A172 (cell line): Measurements from ENCODE around the gene CARD9. TPM values are rescaled to one million over a fixed set of nuclear protein-coding genes. Genes with fewer than 3 reads are reported as not detected.

Experiments used
- DNase-seq: peaks from one replicate; pipeline ENCODE4 v3.0.0-alpha.2; 2015; ENCODE audit warnings: low spot score
- total RNA-seq: library from RNA; depleted of rRNA; stranded (reverse); fragments of >200 nt; shearing (Covaris generic); gene quantifications from 2 replicates; pipeline ENCODE4 v1.2.3, GENCODE V29; 2014

CARD9 gene
- total RNA-seq, 1 experiment from 2014 or later: 0.95 TPM

- no peak for DNase-seq
Observed at GRCh38 chr9:136347472-136348256, 25.8 kb downstream of the CARD9 start.

GRCh38 chr9:136346927-136347465 lies 26.5 kb downstream of the CARD9 start:
- no peak for DNase-seq

DNA sequence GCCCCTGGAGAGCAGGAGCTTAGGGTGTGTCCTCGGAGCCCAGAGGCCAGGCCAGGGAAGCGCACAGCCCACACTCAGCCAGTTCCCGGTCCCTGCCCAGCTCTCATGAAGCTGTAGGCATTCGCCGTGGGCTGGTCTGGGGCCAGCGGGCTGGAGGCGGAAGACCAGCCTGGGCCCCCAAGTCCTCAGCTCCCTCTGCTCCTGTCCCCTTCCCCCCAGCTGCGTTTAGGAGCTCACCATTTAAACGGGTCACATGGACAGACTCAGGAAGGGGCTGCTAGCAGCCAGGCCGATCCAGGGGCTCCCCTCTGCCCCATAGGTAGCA lies 27.4 kb downstream of the CARD9 start:
- DNase-seq: no peak

DNA sequence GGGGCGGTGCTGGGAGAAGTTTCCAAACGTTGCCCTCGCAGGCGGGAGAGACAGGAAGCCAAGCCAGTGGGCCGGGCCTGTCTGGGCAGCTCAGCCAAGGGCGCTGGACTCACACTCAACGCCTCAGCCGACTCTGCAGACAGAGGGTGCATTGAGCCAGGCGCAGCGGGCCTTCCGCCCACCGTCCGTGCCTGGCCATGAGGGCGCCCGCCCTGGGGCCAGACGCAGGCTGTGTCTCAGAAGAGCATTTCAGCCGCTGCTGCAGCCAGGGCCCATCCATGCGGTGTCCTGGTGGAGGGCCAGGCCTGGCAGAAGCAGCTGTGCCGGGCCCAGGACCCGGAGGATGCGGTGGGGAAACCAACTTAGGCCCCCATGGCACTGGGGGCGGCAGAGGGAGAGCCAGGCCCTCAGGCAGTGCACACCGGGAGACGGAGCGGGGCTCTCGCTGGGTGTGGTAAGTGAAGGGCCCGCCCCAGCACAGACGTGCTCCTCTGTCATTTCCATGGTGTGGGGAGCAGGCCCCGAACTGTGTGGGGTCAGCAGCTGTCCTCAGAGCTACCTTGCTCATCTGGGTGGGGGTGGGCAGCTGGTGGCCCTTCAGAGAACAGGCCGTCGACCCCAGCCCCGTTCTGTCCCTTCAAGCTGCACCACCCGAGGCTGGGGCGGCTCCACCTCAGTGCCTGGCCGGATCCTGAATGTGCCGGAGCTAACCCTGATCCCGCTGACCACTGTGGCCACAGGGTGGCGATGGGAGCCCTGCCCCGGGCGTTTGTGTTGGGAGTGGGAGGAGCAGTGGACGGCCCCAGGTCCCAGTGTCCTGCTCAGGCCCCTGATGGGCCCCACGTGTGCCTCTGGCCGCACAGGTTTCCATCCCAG lies 27.9 kb downstream of the CARD9 start:
- DNase-seq: peak; percentile 71

DNA sequence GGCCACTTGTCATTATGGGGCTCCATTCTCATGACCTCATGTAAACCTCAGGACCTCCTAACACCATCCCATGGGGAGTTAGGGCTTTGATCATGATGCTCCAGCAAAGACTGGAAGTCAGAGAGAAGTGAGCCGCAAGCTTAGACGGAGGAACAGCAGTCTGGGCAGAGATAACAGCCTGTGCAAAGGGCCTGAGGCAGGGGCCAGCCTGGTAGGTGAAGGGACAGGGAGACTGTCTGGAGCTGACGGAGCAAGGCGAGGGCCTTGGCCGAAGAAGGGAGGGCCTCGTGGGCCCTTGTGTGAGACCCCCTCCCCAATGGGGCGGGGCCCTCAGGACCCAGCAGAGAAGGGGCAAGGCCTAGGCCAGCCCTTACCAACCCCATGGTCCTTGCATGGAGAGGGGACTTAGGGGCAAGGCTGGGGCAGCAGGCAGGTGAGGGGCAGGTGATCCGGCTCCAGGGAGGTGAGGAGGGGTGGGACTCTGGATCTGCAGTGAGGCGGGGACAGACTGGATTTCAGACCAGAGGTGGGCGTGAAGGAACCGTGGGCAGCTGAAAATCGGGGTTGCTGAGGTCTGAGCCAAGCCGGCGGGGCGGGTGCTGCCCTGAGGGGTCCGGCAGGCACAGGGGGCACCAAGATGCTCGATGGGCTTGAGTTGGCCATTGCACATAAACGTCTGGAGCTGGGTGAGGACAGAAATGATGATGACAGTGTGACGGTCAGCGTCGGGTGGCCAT lies 28.8 kb downstream of the CARD9 start:
- DNase-seq: no peak

- no peak for DNase-seq
Observed at GRCh38 chr9:136343884-136344269, 29.6 kb downstream of the CARD9 start.

- no peak for DNase-seq
Observed at GRCh38 chr9:136343121-136343883, 30.2 kb downstream of the CARD9 start.

- DNase-seq: no peak
Observed at GRCh38 chr9:136342181-136343120, 31.0 kb downstream of the CARD9 start.

GRCh38 chr9:136341769-136342168 lies 31.7 kb downstream of the CARD9 start:
- no peak for DNase-seq

DNA sequence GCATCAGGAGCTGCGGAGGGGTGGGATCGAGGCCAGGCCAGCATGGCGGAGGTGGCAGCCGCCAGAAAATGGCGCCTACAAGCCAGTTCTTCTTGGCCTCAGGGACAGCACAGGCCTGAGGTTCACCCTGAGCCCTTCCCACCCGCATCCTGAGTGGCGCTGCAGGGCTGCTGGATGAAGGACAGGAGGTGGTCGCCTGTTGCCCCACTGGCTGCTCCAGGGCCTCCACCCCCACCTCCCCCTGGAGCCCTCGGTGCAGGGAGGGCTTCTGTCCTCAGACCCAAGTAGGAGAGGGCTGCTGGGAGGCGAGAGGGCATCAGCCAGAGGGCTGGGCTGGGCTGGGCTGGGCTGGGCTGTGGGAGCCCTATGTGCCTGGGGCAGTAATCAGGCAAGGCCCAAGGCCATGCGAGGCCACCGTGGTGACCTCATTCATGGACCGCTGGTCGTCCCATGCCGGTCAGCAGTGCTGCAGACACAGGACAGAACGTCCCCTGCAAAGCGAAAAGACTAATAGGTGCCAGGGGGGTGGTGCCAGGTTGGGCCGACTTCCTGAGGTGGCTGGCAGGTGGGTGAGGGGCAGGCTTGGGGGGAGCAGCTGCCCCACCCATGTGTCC lies 32.3 kb downstream of the CARD9 start:
- DNase-seq: no peak

DNA sequence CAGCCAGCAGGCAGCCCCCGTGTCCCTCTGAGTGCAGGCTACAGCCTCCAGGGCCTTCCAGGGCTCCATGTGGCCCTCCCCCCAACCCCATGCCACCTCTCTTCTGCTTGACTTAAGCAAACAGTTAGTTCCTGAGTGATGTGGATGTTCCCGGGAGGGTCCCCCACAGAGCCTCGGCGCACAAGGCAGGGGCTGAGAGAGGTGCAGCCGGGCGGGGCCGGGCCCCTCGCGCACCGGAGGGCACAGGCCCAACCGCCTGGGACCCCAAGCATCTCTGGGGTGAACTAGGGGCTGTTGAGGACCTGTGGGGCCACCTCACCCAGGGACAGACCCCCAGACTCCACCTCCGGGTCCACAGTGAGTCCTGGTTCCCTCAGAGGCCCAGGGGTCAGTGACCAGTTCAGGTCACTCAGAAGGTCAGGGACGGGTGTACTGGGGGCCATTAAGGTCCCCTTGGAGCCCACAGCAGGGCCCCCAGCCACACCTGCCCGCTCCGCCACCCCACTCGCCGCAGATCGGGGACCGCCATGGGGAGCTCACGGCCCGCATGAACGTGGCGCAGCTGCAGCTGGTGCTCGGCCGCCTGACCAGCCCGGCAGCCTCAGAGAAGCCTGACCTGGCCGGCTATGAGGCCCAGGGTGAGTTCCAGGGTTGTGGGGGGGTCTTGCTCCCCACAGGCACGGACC lies 33.0 kb downstream of the CARD9 start:
- DNase-seq: no peak

GRCh38 chr9:136339958-136340310 lies 33.5 kb downstream of the CARD9 start:
- DNase-seq: no peak

DNA sequence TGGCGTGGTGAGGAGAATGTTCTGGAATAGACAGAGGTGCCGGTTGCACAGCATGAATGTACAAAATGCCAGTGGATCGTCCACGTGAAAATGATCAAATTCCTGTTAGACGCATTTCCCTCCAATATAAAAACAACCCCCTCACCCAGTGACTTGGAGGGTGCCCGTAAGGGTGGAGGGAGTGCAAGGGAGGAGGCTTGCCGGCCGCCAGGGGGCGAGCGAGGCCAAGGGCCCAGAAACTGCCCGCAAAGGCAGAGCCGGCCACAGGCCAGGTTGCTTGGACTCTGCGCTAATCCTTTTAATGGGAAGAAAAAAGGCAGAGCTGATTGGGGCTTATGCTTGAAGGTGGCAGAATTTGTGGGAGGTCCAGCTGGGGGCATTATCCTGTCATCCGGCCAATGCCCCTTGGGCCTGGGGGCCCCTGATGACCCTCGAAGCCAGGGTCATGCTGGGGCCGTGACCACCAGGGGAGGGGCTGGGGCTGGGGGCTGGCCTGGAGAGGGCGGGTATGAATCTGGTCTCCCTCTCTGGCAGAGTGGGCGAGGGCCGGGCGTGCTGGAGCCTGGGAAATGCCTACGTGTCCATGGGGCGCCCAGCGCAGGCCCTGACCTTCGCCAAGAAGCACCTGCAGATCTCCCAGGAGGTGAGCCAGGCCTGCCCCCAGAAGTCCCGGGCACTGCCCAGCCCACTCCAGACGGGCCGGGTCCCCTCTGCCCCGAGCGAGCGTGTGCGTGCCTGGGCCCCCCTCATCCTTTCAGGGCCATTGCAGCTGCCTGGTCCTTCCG lies 34.1 kb downstream of the CARD9 start:
- peak; percentile 54 for DNase-seq

GRCh38 chr9:136338511-136338910 lies 35.0 kb downstream of the CARD9 start:
- DNase-seq: no peak

GRCh38 chr9:136337416-136338395 lies 35.8 kb downstream of the CARD9 start:
- no peak for DNase-seq

DNA sequence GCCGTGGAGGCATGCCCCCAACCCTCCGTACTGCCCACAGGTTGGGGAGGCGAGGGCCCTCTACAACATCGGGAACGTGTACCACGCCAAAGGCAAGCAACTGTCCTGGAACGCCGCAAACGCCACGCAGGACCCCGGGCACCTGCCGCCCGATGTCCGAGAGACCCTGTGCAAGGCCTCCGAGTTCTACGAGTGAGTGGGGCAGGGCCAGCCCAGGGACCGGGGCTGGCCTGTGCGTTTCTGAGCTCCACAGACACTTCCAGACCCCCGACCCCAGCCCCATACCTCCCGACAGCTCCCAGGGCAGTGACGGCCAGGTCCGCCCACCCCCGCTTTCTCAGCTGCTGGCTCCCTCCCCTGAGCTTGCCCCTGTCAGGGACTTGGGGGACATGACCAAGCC lies 36.6 kb downstream of the CARD9 start:
- no peak for DNase-seq

- DNase-seq: peak; percentile 94
Observed at GRCh38 chr9:136336156-136336870, 37.2 kb downstream of the CARD9 start.
